HCT116 (cell line): Measurements from ENCODE around the gene PLA2G15. TPM values are rescaled to one million over a fixed set of nuclear protein-coding genes. Genes with fewer than 3 reads are reported as not detected.

Source experiments
- ATAC-seq: fragments of 200-7000 bp; cut with Tn5 transposase; 2 replicates; pipeline ENCODE4 v1.9.1; 2020; ENCODE audit warnings: mild to moderate bottlenecking, moderate library complexity
- BruUV-seq: library from RNA; stranded (reverse); fragments of 400-500 nt; replicated peaks from 2 replicates; lab custom pipeline; 2021; lab: Mats Ljungman, UMichigan
- CTCF ChIA-PET: fragments of 300-600 bp; sonication (Branson Sonifier 250); formaldehyde crosslinking; loops from one replicate; lab custom pipeline; 2021; ENCODE audit warnings: antibody characterized with exemption; lab: Charles Lee
- POLR2A ChIA-PET: fragments of 300-600, 350-600 bp; sonication (Branson Sonifier 250); formaldehyde crosslinking; loops from one replicate; lab custom pipeline; 2021; ENCODE audit warnings: antibody characterized with exemption; lab: Charles Lee
- RAD21 ChIA-PET, 2 experiments: fragments of 300-600 bp; sonication (Branson Sonifier 250); formaldehyde crosslinking; loops; one replicate each; lab custom pipeline; 2023; ENCODE audit warnings: low total read pairs in 2 of 2; ENCODE audit not compliant: uncharacterized antibody in 2 of 2, unreplicated experiment in 2 of 2, low non-redundant PET in 1 of 2; lab: Charles Lee
- DNase-seq: peaks from one replicate; pipeline ENCODE4 v3.0.0-alpha.2; 2010; ENCODE audit warnings: low read depth, low spot score
- H2AFZ ChIP-seq: fragments of 200-600 bp; shearing (Covaris generic), sonication (generic); 2 replicates; pipeline ENCODE4 v1.6.1; 2017; ENCODE audit warnings: low read depth, mixed run types, mixed read lengths, antibody characterized with exemption, low read length; ENCODE audit not compliant: poor library complexity, severe bottlenecking
- H3K27ac ChIP-seq: 2 replicates; pipeline ENCODE4 v1.5.1; 2012; ENCODE audit warnings: low read depth, low read length
- H3K27me3 ChIP-seq: fragments of 200-600 bp; sonication (generic); 2 replicates; pipeline ENCODE4 v1.6.1; 2016; ENCODE audit warnings: mixed run types, low read length, mixed read lengths; ENCODE audit not compliant: insufficient read depth
- H3K36me3 ChIP-seq, 2 experiments: fragments of 200-500 bp in 1 of 2; fragments of 200-600 bp in 1 of 2; sonication (Bioruptor generic) in 1 of 2; sonication (generic) in 1 of 2; 2 replicates each; pipeline versions ENCODE4 v1.5.1 to v1.6.1; 2014 to 2016; ENCODE audit warnings: low read length in 2 of 2, inconsistent platforms in 1 of 2, mixed read lengths in 1 of 2, mixed run types in 1 of 2; ENCODE audit not compliant: insufficient read depth in 2 of 2, control insufficient read depth in 1 of 2
- H3K4me1 ChIP-seq, 2 experiments: fragments of 200-600 bp in 1 of 2; sonication (generic) in 1 of 2; 2 replicates each; pipeline versions ENCODE4 v1.5.1 to v1.6.1; 2012 to 2017; ENCODE audit warnings: low read length in 2 of 2, inconsistent platforms in 1 of 2, mild to moderate bottlenecking in 1 of 2, mixed read lengths in 1 of 2, mixed run types in 1 of 2, moderate library complexity in 1 of 2; ENCODE audit not compliant: insufficient read depth in 2 of 2, control insufficient read depth in 1 of 2
- H3K4me2 ChIP-seq: fragments of 200-600 bp; sonication (generic); 2 replicates; pipeline ENCODE4 v1.6.1; 2017; ENCODE audit warnings: mixed run types, low read length, mixed read lengths
- H3K4me3 ChIP-seq, 2 experiments: fragments of 200-600 bp in 1 of 2; sonication (generic) in 1 of 2; replicated peaks in 1 of 2; 2 replicates each; pipeline ENCODE4 v1.5.1; 2011 to 2016; ENCODE audit warnings: low read length in 2 of 2, control low read depth in 1 of 2, low read depth in 1 of 2, mild to moderate bottlenecking in 1 of 2, mixed read lengths in 1 of 2, mixed run types in 1 of 2
- H3K79me2 ChIP-seq: fragments of 200-600 bp; sonication (generic); 2 replicates; pipeline ENCODE4 v1.6.1; 2017; ENCODE audit warnings: mild to moderate bottlenecking, mixed run types, low read length, moderate library complexity, mixed read lengths; ENCODE audit not compliant: insufficient read depth
- H3K9ac ChIP-seq: fragments of 200-600 bp; sonication (generic); 2 replicates; pipeline ENCODE4 v1.6.1; 2016; ENCODE audit warnings: low read length, mixed read lengths
- H3K9me2 ChIP-seq: fragments of 200-600 bp; sonication (generic), shearing (Covaris generic); 2 replicates; pipeline ENCODE4 v1.6.1; 2017; ENCODE audit warnings: mixed run types, mild to moderate bottlenecking, moderate library complexity; ENCODE audit not compliant: insufficient read depth
- H3K9me3 ChIP-seq, 2 experiments: fragments of 200-500 bp in 1 of 2; fragments of 200-600 bp in 1 of 2; sonication (Bioruptor generic) in 1 of 2; sonication (generic) in 1 of 2; 2 replicates each; pipeline ENCODE4 v1.6.1; 2014 to 2017; ENCODE audit warnings: low read length in 2 of 2, mixed read lengths in 2 of 2, inconsistent platforms in 1 of 2, low read depth in 1 of 2, mild to moderate bottlenecking in 1 of 2, mixed run types in 1 of 2, moderate library complexity in 1 of 2; ENCODE audit not compliant: control insufficient read depth in 1 of 2, insufficient read depth in 1 of 2
- H4K20me1 ChIP-seq: fragments of 200-600 bp; sonication (generic), shearing (Covaris generic); 2 replicates; pipeline ENCODE4 v1.6.1; 2017; ENCODE audit warnings: mixed run types, mild to moderate bottlenecking, moderate library complexity; ENCODE audit not compliant: insufficient read depth
- EGR1 ChIP-seq: IDR thresholded peaks from 2 replicates; pipeline ENCODE4 v1.6.1; 2012; ENCODE audit warnings: low read depth
- ELF1 ChIP-seq: IDR thresholded peaks from 2 replicates; pipeline ENCODE4 v1.6.1; 2012; ENCODE audit warnings: low read depth, borderline replicate concordance
- EZH2 ChIP-seq: fragments of 200-600 bp; sonication (generic); IDR thresholded peaks from 2 replicates; pipeline ENCODE4 v1.6.1; 2017; ENCODE audit warnings: antibody characterized with exemption, mixed run types
- FOSL1 ChIP-seq: IDR thresholded peaks from 2 replicates; pipeline ENCODE4 v1.6.1; 2012; ENCODE audit warnings: low read depth
- JUND ChIP-seq: IDR thresholded peaks from 2 replicates; pipeline ENCODE4 v1.6.1; 2012
- POLR2A ChIP-seq: IDR thresholded peaks from 2 replicates; pipeline ENCODE4 v1.7.0; 2011; ENCODE audit warnings: borderline replicate concordance; ENCODE audit not compliant: insufficient read depth, insufficient read length; ENCODE audit errors: extremely low read depth
- POLR2AphosphoS5 ChIP-seq: IDR thresholded peaks from 2 replicates; pipeline ENCODE4 v1.6.1; 2011; ENCODE audit warnings: mild to moderate bottlenecking, low read depth, low read length, moderate library complexity
- RAD21 ChIP-seq: IDR thresholded peaks from 2 replicates; pipeline ENCODE4 v1.6.1; 2012; ENCODE audit warnings: low read depth, mild to moderate bottlenecking
- SIN3A ChIP-seq: IDR thresholded peaks from 2 replicates; pipeline ENCODE4 v1.6.1; 2012; ENCODE audit warnings: low read depth
- TCF7L2 ChIP-seq: IDR thresholded peaks from 2 replicates; pipeline ENCODE4 v1.7.0; 2011; ENCODE audit warnings: borderline replicate concordance, inconsistent platforms; ENCODE audit not compliant: insufficient read depth, insufficient read length; ENCODE audit errors: extremely low read depth
- ZNF274 ChIP-seq: fragments of 200-500 bp; sonication (Bioruptor generic); IDR thresholded peaks from 2 replicates; pipeline ENCODE4 v1.6.1; 2014; ENCODE audit warnings: mild to moderate bottlenecking, low read depth, low read length, inconsistent platforms
- intact Hi-C: fragments of 100-400 bp; cut with micrococcal nuclease; formaldehyde crosslinking; loops from 2 replicates; pipeline ENCODE4 v1.10.0; 2022
- total RNA-seq: library from RNA; stranded (reverse); gene quantifications from one replicate; pipeline ENCODE4 v1.2.1, GENCODE V29; 2021; ENCODE audit not compliant: unreplicated experiment
- TF ChIP-seq, protein P1 (sequence below): IDR thresholded peaks from 2 replicates; pipeline ENCODE4 v1.6.1; 2012; ENCODE audit warnings: low read depth
- TF ChIP-seq, protein P2 (sequence below): IDR thresholded peaks from 2 replicates; pipeline ENCODE4 v1.6.1; 2012
- TF ChIP-seq, protein P3 (sequence below): IDR thresholded peaks from 2 replicates; pipeline ENCODE4 v1.6.1; 2011; ENCODE audit warnings: mild to moderate bottlenecking, low read length, moderate library complexity; ENCODE audit not compliant: insufficient replicate concordance; ENCODE audit errors: extremely low read depth
- TF ChIP-seq, protein P4 (sequence below): IDR thresholded peaks from 2 replicates; pipeline ENCODE4 v1.6.1; 2012

The PLA2G15 gene
- total RNA-seq, 1 experiment from 2014 or later: 7.5 TPM

DNA sequence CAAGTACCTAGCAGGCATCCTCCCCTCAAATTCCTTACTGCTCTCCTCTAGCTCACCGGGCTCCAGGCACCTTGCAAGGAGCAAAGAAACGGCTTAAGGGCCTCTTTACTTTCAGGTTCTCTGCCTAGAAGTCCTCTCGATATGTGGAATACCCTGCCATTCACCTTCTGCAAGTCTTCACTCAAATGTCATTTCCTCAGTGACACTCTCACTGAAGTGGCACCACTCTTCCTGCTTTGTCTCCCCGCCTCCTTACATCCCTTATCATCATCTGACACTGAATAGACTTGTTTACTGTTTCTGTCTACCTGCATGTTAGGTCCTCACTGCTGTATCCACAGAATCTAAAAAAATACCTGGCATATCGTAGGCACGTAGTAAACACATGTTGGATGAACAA is 64.6 kb downstream of the PLA2G15 start:
- no peak for DNase-seq
- TF ChIP-seq EZH2: no peak
- no peak for TF ChIP-seq POLR2A
- TF ChIP-seq, protein P1, sequence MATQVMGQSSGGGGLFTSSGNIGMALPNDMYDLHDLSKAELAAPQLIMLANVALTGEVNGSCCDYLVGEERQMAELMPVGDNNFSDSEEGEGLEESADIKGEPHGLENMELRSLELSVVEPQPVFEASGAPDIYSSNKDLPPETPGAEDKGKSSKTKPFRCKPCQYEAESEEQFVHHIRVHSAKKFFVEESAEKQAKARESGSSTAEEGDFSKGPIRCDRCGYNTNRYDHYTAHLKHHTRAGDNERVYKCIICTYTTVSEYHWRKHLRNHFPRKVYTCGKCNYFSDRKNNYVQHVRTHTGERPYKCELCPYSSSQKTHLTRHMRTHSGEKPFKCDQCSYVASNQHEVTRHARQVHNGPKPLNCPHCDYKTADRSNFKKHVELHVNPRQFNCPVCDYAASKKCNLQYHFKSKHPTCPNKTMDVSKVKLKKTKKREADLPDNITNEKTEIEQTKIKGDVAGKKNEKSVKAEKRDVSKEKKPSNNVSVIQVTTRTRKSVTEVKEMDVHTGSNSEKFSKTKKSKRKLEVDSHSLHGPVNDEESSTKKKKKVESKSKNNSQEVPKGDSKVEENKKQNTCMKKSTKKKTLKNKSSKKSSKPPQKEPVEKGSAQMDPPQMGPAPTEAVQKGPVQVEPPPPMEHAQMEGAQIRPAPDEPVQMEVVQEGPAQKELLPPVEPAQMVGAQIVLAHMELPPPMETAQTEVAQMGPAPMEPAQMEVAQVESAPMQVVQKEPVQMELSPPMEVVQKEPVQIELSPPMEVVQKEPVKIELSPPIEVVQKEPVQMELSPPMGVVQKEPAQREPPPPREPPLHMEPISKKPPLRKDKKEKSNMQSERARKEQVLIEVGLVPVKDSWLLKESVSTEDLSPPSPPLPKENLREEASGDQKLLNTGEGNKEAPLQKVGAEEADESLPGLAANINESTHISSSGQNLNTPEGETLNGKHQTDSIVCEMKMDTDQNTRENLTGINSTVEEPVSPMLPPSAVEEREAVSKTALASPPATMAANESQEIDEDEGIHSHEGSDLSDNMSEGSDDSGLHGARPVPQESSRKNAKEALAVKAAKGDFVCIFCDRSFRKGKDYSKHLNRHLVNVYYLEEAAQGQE: no peak
- TF ChIP-seq, protein P2, sequence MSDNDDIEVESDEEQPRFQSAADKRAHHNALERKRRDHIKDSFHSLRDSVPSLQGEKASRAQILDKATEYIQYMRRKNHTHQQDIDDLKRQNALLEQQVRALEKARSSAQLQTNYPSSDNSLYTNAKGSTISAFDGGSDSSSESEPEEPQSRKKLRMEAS: no peak
- no peak for TF ChIP-seq TCF7L2
- no peak for TF ChIP-seq SIN3A
- TF ChIP-seq, protein P3, sequence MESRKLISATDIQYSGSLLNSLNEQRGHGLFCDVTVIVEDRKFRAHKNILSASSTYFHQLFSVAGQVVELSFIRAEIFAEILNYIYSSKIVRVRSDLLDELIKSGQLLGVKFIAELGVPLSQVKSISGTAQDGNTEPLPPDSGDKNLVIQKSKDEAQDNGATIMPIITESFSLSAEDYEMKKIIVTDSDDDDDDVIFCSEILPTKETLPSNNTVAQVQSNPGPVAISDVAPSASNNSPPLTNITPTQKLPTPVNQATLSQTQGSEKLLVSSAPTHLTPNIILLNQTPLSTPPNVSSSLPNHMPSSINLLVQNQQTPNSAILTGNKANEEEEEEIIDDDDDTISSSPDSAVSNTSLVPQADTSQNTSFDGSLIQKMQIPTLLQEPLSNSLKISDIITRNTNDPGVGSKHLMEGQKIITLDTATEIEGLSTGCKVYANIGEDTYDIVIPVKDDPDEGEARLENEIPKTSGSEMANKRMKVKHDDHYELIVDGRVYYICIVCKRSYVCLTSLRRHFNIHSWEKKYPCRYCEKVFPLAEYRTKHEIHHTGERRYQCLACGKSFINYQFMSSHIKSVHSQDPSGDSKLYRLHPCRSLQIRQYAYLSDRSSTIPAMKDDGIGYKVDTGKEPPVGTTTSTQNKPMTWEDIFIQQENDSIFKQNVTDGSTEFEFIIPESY: no peak
- TF ChIP-seq EGR1: no peak
- no peak for TF ChIP-seq ELF1
- TF ChIP-seq ZNF274: no peak
- no peak for TF ChIP-seq POLR2AphosphoS5
- no peak for TF ChIP-seq FOSL1
- TF ChIP-seq RAD21: no peak
- TF ChIP-seq, protein P4, sequence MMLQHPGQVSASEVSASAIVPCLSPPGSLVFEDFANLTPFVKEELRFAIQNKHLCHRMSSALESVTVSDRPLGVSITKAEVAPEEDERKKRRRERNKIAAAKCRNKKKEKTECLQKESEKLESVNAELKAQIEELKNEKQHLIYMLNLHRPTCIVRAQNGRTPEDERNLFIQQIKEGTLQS: no peak
- no peak for TF ChIP-seq JUND
- ChIA-PET POLR2A (no interaction called here), RAD21 (no interaction called here), CTCF (no interaction called here)
- no peaks in the 10 kb centered on the region for H3K27me3 ChIP-seq
- no peaks in the 10 kb centered on the region for H3K9me3 ChIP-seq
- peak overlapping the region; percentile 96 to 97 for H3K4me3 ChIP-seq
- no peaks in the 10 kb centered on the region for H4K20me1 ChIP-seq
- peaks cover 88% of the 10 kb centered on the region for H3K79me2 ChIP-seq
- peaks cover 7 to 17% of the 10 kb centered on the region in 2 experiments; a peak in 3 of 4 replicates for H3K4me1 ChIP-seq
- H3K4me2 ChIP-seq: peak overlapping the region; percentile 88
- intact Hi-C loops: loop anchor here (2.0 to 5.0 kb wide), 2 partner anchors 42 to 75 kb away; no protein-coding TSS in a partner anchor
- peaks cover 12 to 20% of the 10 kb centered on the region in 2 experiments; a peak in 2 of 4 replicates for H3K36me3 ChIP-seq
- H3K9ac ChIP-seq: peak overlapping the region; percentile 84
- peak overlapping the region; percentile 70 for H3K27ac ChIP-seq
- H3K9me2 ChIP-seq: no peaks in the 10 kb centered on the region
- no peak for ATAC-seq
- H2AFZ ChIP-seq: no peak overlapping the region
- no TSS peak for BruUV-seq
